Measurements from ENCODE around the gene CCSER1.
A peak's percentile ranks its signal among the peaks of the same experiment; 100 is the strongest.
"Not testable (repeated sequence)": the region's sequence is repeated elsewhere in the genome, so short reads cannot be mapped to it uniquely, and the experiment has no call there.

CCSER1 gene

DNA sequence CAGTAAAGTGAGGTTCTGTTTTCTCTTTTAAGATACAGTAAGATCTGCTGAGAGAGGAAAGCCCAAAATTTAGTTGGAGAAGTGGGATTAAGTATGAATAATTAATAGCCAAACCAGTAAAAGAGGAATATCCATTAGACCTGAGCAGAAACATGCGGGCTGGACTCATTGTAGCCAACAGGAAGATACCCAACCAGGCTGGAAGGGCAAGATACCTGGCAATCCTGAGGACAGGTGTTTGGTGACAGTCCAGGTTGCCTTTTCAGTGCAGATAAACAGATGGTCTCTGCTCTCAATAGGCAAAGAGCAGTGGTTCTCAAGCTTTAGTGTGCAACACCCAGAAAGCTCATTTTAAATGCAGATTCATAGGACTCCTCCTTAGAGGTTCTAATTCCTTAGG, 1195.8 kb downstream of the CCSER1 start:
- H3K27ac Mint-ChIP-seq, result no peak overlapping the region
- DNase-seq (ENCODE audit: low spot score in 2 of 2) (no peak), ATAC-seq (ENCODE audit: low read depth) (no peak)
- no peaks in the 10 kb centered on the region for H3K27me3 Mint-ChIP-seq
- no peak overlapping the region for H3K4me3 Mint-ChIP-seq
- peaks cover 18% of the 10 kb centered on the region for H3K9me3 Mint-ChIP-seq
- no peaks in the 10 kb centered on the region for H3K4me1 Mint-ChIP-seq
- peaks cover 7% of the 10 kb centered on the region for H3K36me3 Mint-ChIP-seq

DNA sequence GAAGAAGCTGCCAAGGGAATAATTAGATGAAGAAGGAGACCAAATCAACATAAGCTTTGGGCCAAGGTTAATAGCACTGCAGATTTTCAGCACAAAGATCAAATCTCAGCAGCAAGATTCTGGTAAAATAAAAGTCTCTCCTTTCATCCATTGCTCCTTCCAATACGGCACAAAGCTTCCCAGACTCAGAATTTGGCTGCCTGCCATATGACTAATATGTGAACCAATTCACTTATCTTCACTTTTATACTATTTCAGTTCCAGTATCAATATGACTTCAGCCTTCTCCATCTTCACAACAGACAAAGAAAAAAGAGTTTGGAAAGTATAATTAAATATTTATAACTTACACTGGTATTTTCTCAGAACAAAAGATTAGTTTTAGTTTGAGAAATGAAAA, 1198.3 kb downstream of the CCSER1 start:
- Mint-ChIP-seq H3K9me3 (peaks cover 24% of the 10 kb centered on the region), H3K27me3 (no peaks in the 10 kb centered on the region), H3K4me1 (no peaks in the 10 kb centered on the region), H3K4me3 (no peak overlapping the region), H3K27ac (no peak overlapping the region), H3K36me3 (peaks cover 12% of the 10 kb centered on the region)
- DNase-seq (ENCODE audit: low spot score in 2 of 2), result no peak
- no peak for ATAC-seq (ENCODE audit: low read depth)

DNA sequence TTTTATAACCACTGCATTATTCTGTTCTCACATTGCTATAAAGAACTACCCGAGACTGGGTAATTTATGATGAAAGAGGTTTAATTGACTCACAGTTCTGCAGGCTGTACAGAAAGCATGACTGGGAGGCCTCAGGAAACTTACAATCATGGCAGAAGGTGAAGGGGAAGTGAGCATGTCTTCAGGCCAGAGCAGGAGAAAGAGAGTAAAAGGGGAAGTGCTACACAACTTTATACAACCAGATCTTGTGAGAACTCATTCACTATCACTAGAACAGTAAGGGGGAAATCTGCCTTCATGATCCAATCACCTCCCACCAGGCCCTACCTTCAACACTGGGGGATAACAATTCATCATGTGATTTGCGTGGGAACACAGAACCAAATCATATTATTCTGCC, 1199.0 kb downstream of the CCSER1 start:
- H3K4me3 Mint-ChIP-seq; DNase-seq (ENCODE audit: low spot score in 2 of 2); H3K27me3 Mint-ChIP-seq; ATAC-seq (ENCODE audit: low read depth); H3K27ac Mint-ChIP-seq; H3K4me1 Mint-ChIP-seq: not testable (repeated sequence)
- H3K36me3 Mint-ChIP-seq, result peaks cover 12% of the 10 kb centered on the region
- H3K9me3 Mint-ChIP-seq, result peaks cover 24% of the 10 kb centered on the region

DNA sequence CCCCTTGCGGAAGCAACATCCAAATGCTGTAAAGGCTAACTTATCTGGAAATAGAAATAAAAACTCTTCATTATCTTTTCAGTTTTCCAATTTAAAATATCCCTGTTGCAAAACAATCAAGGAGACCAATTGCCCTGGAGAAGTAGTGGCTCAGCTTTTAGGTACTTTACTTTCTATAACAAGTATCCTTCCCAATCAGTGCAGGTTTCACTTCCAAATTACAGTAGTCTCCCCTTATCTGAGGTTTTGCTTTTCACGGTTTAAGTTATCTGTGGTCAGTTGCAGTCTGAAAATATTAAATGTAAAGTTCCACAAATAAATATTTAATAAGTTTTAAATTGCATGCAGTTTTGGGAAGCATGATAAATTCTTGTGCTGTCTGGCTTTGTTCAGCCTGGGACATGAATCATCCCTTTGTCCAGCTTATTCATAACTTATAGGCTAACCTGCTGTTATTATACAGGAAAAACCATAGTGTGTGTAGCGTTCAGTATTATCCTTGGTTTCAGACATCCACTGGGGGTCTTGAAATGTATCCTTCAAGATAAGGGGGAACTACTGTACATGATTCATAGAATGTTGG, 1203.5 kb downstream of the CCSER1 start:
- no peak overlapping the region for H3K4me3 Mint-ChIP-seq
- ATAC-seq (ENCODE audit: low read depth) (no peak), DNase-seq (ENCODE audit: low spot score in 2 of 2) (no peak)

DNA sequence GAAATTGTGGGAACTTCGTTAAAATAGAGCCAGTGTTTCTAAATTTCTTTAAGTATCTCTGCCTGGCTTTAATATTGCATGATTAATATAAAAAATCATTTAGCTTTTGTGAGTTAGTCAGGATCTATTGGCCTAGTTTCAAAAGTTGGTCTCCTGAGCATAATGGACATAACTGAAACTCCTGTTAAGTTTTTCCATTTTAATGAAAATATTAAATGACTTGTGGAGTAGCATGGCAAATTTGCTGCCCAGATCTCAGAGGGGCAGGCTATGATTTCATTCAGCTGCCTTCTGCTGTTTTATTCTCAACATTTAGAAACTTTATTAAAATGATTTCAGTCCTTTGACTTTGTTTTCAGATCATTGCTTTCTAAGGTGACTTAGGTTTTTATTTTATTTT, 1213.6 kb downstream of the CCSER1 start:
- Mint-ChIP-seq H3K4me3 (no peak overlapping the region), H3K27me3 (no peaks in the 10 kb centered on the region), H3K4me1 (no peaks in the 10 kb centered on the region), H3K27ac (no peak overlapping the region), H3K9me3 (no peaks in the 10 kb centered on the region), H3K36me3 (no peaks in the 10 kb centered on the region)
- ATAC-seq (ENCODE audit: low read depth), result no peak
- DNase-seq (ENCODE audit: low spot score in 2 of 2), result no peak

More for the DNA sequence above, 1203.5 kb downstream of the CCSER1 start:
- no peak overlapping the region for H3K27ac Mint-ChIP-seq
- H3K9me3 Mint-ChIP-seq, result peaks cover 21% of the 10 kb centered on the region
- H3K27me3 Mint-ChIP-seq, result no peaks in the 10 kb centered on the region
- H3K36me3 Mint-ChIP-seq, result peaks cover 11% of the 10 kb centered on the region
- no peaks in the 10 kb centered on the region for H3K4me1 Mint-ChIP-seq

DNA sequence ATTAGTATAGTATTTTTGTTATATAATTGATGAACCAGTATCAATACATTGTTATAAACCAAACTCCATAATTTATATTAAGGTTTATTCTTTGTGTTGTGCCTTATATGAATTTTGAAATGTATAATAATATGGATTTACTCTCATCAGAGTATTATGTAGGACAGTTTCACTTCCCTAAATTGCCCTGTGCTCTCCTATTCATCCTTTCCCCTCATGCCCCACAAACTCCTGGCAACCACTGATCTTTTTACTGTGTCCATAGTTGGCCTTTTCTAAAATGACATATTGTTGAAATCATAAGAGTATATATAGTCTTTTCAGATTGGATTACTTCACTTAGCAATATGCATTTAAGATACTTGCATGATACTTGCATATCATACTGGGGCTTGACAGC, 1218.4 kb downstream of the CCSER1 start:
- DNase-seq (ENCODE audit: low spot score in 2 of 2) (no peak), ATAC-seq (ENCODE audit: low read depth) (peak; percentile 43)
- no peaks in the 10 kb centered on the region for H3K4me1 Mint-ChIP-seq
- H3K9me3 Mint-ChIP-seq, result no peaks in the 10 kb centered on the region
- H3K27me3 Mint-ChIP-seq, result no peaks in the 10 kb centered on the region
- H3K27ac Mint-ChIP-seq, result no peak overlapping the region
- H3K4me3 Mint-ChIP-seq, result no peak overlapping the region
- H3K36me3 Mint-ChIP-seq, result no peaks in the 10 kb centered on the region

DNA sequence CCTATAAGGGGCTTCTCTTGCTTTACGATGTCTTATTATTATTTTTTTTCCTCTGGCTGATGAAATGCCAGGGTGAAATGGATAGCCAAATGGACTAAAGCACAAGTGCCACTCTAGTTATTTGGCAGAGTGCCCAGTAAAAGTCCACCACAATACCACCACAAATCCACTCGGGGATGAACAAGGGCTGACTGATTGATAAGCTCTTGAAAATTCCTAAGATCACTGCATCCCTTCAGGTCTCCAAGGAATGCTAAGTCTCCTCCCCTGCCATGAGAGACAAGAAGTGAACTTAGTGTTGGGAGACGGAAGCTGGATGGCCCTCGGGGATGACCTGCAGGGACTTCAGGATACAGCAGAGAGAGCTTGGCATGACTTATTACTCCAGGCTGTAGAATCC, 1229.3 kb downstream of the CCSER1 start:
- not testable (repeated sequence) for H3K27ac Mint-ChIP-seq; ATAC-seq (ENCODE audit: low read depth); H3K36me3 Mint-ChIP-seq

DNA sequence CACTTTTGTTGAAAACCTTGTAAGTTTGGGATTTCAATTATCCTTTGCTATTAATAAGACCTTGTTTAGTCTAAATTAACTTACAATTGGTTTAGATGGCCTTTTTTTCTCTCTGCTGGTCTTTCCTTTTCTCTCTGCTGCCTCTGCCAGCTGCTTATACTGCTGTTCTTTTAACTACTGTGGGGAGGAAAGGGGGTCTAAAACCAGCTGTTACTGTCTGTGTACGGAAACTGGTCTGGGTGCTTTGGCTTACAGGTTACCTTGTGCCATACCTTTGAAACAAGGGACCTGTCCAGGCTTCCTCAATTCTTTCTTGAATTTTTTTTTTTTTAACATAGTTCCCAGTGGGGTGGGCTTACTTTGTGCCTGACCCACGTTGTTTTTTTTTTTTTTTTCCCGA, 1230.8 kb downstream of the CCSER1 start:
- not testable (repeated sequence) for H3K27ac Mint-ChIP-seq; H3K4me1 Mint-ChIP-seq; H3K9me3 Mint-ChIP-seq; H3K36me3 Mint-ChIP-seq; ATAC-seq (ENCODE audit: low read depth); DNase-seq (ENCODE audit: low spot score in 2 of 2); H3K4me3 Mint-ChIP-seq; H3K27me3 Mint-ChIP-seq

More for the DNA sequence above, 1229.3 kb downstream of the CCSER1 start:
- not testable (repeated sequence) for H3K4me1 Mint-ChIP-seq; DNase-seq (ENCODE audit: low spot score in 2 of 2); H3K27me3 Mint-ChIP-seq; H3K4me3 Mint-ChIP-seq; H3K9me3 Mint-ChIP-seq

DNA sequence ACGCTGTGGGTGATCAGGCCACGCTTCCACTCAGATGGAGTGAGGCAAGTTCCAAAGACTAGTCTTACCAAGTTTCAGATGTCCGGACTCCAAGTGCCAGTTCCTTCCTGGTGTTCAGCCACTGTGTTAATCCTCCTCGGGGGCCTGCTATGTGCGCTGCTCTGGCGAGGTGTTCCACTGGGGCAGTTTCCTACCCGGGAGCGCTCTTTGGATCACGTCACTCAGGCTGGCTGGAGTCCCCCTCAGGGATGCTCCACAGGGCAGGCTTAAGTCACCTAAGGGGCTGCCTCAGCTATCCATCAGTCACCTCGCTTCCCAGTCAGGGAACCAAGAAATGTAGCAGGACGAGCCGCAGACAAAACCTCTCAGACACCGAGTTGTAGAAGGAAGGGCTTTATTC, 1231.4 kb downstream of the CCSER1 start:
- not testable (repeated sequence) for ATAC-seq (ENCODE audit: low read depth); H3K27me3 Mint-ChIP-seq; H3K4me3 Mint-ChIP-seq; H3K27ac Mint-ChIP-seq; H3K4me1 Mint-ChIP-seq; H3K36me3 Mint-ChIP-seq; DNase-seq (ENCODE audit: low spot score in 2 of 2); H3K9me3 Mint-ChIP-seq

DNA sequence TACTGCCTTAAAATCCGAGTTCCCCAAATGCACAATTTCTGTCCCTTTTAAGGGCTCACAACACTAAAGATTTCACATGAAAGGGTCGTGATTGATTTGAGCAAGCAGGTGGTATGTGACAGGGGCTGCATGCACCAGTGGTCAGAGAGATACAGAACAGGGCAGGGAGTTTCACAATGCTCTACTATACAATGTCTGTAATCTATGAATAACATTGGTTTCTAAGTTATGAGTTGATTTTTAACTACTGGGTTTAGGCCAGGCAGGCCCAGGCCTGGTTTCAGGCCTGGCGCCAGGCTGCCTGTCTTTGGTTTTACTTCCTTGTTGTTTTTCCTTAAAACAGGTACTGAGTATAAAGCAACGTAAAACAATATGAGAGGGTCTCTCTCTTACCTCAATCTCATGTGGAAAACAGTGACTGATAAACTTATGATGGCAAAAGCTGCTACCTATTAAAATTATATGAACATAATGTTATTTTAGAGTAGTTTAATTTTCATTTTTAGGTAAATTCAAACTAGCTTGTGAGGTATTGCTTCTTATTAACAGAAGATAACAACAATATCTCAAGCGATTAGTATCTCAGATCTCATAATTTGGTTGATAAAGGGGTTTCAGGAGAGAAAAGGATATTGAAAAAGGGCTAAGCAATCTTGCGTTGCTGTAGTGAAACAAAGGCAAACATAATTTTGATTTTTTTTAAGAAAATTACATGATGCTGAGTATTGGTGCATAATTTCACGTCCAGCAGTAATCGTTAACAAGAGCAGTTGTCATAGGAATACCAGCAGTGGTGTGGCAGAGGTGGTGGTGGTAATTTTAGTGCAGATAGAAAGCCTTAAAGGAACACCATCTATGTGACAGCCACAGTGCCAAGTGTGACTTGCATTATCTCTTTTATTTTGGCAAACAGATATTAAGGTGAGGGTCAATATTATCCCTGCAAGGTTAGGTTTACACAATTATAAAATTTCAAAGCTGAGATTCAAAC, 1232.1 kb downstream of the CCSER1 start:
- Mint-ChIP-seq H3K36me3 (no peaks in the 10 kb centered on the region), H3K4me1 (no peaks in the 10 kb centered on the region), H3K4me3 (no peak overlapping the region), H3K9me3 (no peaks in the 10 kb centered on the region), H3K27me3 (no peaks in the 10 kb centered on the region), H3K27ac (no peak overlapping the region)
- no peak for DNase-seq (ENCODE audit: low spot score in 2 of 2)
- no peak for ATAC-seq (ENCODE audit: low read depth)

DNA sequence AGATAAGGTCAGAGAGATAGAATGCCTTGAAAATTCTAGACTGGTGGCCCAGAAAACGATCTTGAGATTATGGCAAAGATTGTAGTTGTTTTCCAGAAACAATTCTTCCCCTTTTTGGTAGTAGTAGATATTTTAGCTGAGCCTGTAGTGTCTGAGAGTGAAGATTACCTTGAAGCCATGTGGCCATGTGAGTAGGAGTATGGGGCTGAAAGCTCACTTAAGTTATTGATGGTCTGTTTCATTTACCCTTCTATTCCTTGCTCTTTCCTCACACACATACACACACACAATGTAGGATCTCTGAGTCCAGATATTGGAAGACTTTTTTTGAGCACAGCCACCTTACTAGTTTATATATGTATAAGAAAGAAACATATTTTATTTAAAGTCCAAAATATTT, 1234.9 kb downstream of the CCSER1 start:
- no peak for DNase-seq (ENCODE audit: low spot score in 2 of 2)
- no peak for ATAC-seq (ENCODE audit: low read depth)

DNA sequence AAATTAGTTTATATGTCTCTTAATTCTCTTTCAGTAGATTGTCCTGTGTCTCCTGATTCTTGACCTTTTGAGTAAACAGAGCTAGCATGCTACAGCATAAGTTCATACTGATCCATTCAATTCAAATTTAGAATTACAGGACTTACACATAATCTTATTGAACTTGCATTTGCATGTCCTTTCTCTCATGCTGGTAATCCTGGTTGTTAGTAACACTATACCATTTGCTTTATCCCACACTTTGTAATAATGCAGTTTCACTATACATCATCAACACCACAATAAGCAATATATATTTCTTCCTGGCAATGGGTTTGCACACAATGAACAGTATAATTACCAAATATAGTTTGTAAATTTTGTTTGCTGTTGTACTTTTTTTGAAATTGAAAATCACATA, 1239.4 kb downstream of the CCSER1 start:
- Mint-ChIP-seq H3K4me1 (no peaks in the 10 kb centered on the region), H3K4me3 (no peak overlapping the region), H3K36me3 (no peaks in the 10 kb centered on the region), H3K27ac (no peak overlapping the region), H3K27me3 (no peaks in the 10 kb centered on the region), H3K9me3 (no peaks in the 10 kb centered on the region)
- DNase-seq (ENCODE audit: low spot score in 2 of 2) (no peak), ATAC-seq (ENCODE audit: low read depth) (no peak)

More for the DNA sequence above, 1234.9 kb downstream of the CCSER1 start:
- Mint-ChIP-seq H3K27me3 (no peaks in the 10 kb centered on the region), H3K27ac (no peak overlapping the region), H3K4me3 (no peak overlapping the region), H3K36me3 (no peaks in the 10 kb centered on the region), H3K4me1 (no peaks in the 10 kb centered on the region), H3K9me3 (no peaks in the 10 kb centered on the region)

DNA sequence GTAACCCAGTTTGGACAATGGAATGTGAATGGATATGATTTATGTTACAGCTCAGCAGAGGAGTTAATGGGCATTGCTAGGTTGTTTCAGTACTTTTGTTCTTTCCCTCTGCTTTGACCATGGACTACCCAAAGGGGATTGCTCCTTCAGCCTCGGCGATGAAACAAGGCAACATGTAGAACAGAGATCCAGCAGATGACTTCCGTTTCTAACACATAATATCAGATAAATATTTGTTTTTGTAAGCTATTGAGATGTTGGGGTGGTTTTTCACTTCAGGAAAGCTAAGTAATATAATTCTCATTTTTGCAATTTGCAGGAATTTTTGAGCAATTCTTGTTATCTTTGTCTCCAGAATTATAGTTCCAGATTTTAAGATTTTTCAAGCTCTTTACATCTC, 1241.9 kb downstream of the CCSER1 start:
- Mint-ChIP-seq H3K27ac (no peak overlapping the region), H3K4me1 (no peaks in the 10 kb centered on the region), H3K4me3 (no peak overlapping the region), H3K36me3 (no peaks in the 10 kb centered on the region), H3K27me3 (no peaks in the 10 kb centered on the region), H3K9me3 (no peaks in the 10 kb centered on the region)
- DNase-seq (ENCODE audit: low spot score in 2 of 2), result no peak
- ATAC-seq (ENCODE audit: low read depth), result no peak

DNA sequence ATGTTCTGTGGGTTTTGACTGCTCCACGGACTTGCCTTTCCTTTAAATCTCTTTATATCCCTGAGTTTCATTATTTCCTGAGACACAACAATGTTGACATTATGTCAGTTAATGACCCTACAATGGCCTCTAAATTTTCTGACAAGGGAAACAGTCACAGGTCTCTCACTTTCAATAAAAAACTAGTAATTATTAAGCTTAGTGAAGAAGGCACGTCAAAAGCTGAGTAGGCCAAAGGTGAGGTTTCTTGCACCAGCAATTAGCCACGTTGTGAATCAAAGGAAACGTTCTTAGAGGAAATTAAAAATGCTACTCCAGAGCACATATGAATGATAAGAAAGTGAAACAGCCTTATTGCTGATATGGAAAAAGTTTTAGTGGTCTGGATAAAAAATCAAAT, 1246.4 kb downstream of the CCSER1 start:
- no peaks in the 10 kb centered on the region for H3K27me3 Mint-ChIP-seq
- ATAC-seq (ENCODE audit: low read depth) (no peak), DNase-seq (ENCODE audit: low spot score in 2 of 2) (no peak)
- no peaks in the 10 kb centered on the region for H3K36me3 Mint-ChIP-seq
- H3K4me1 Mint-ChIP-seq, result no peaks in the 10 kb centered on the region
- H3K9me3 Mint-ChIP-seq, result peaks cover 6% of the 10 kb centered on the region
- H3K4me3 Mint-ChIP-seq, result no peak overlapping the region
- no peak overlapping the region for H3K27ac Mint-ChIP-seq
